Heart right ventricle (tissue), 16 donors: ENCODE results near the gene CYGB. TPM values are rescaled to one million over a fixed set of nuclear protein-coding genes. Genes with fewer than 3 reads are reported as not detected.
A peak's percentile ranks its signal among the peaks of the same experiment; 100 is the strongest.
"Not testable (repeated sequence)": the region's sequence is repeated elsewhere in the genome, so short reads cannot be mapped to it uniquely, and the experiment has no call there.

Experiments used
- ATAC-seq, 8 donors: fragments of 200-7000 bp; cut with Tn5 transposase; one replicate each; pipeline ENCODE4 v1.9.1; 2020; ENCODE audit warnings: mild to moderate bottlenecking in 8 of 8, moderate library complexity in 8 of 8, moderate number of reproducible peaks in 1 of 8
- DNase-seq, 2 donors: peaks; one replicate each; pipeline ENCODE4 v3.0.0-alpha.2; 2020
- H3K27ac ChIP-seq, 10 donors: fragments of 200-600 bp; sonication (generic) in 2 of 10; one replicate each; pipeline versions ENCODE4 v1.5.0 to v1.8.0; 2020 to 2022; ENCODE audit warnings: mild to moderate bottlenecking in 3 of 10
- H3K27me3 ChIP-seq, 7 donors: fragments of 200-600 bp; one replicate each; pipeline ENCODE4 v1.8.0; 2021 to 2022; ENCODE audit warnings: mild to moderate bottlenecking in 2 of 7
- H3K36me3 ChIP-seq, 9 donors: fragments of 200-600 bp; sonication (generic) in 1 of 9; one replicate each; pipeline versions ENCODE4 v1.5.0 to v1.8.0; 2020 to 2022; ENCODE audit warnings: mild to moderate bottlenecking in 2 of 9
- H3K4me1 ChIP-seq, 9 donors: fragments of 200-600 bp; sonication (generic) in 1 of 9; one replicate each; pipeline versions ENCODE4 v1.5.0 to v1.8.0; 2020 to 2022; ENCODE audit warnings: mild to moderate bottlenecking in 4 of 9
- H3K4me3 ChIP-seq, 10 donors: fragments of 200-600 bp; sonication (generic) in 2 of 10; one replicate each; pipeline versions ENCODE4 v1.5.0 to v1.8.0; 2020 to 2022; ENCODE audit warnings: mild to moderate bottlenecking in 7 of 10, moderate library complexity in 2 of 10
- H3K9me3 ChIP-seq, 11 donors: fragments of 200-600 bp in 10 of 11; sonication (generic) in 2 of 11; one replicate each; pipeline versions ENCODE4 v1.5.0 to v1.8.0; 2013 to 2022; ENCODE audit warnings: mild to moderate bottlenecking in 2 of 11, control low read depth in 1 of 11, moderate library complexity in 1 of 11
- WGBS, 2 donors: extraction: QIAGEN DNeasy Blood & Tissue Kit; methylation state at CpG; one replicate each; pipeline ENCODE4 v1.1.7; 2013; ENCODE audit warnings: inconsistent platforms in 1 of 2; 5-methylcytosine and 5-hydroxymethylcytosine counted together
- intact Hi-C, 10 donors: fragments of 100-400 bp; cut with DNase I; formaldehyde crosslinking; loops; one replicate each; pipeline versions ENCODE4 v1.11.1 to v1.14.2; 2022
- polyA plus RNA-seq, 2 donors: library from polyadenylated mRNA; stranded (reverse); fragments of 200-250 nt; gene quantifications; one replicate each; pipeline ENCODE4 v1.2.3, GENCODE V29; 2013
- total RNA-seq, 10 donors: library from RNA; stranded (reverse); fragmentation: NEBNext Ultra II Directional in 3 of 10; extraction: Animal tissue kit (Norgen Biotek cat#: 25700) in 3 of 10; gene quantifications; one replicate each; pipeline versions ENCODE4 v1.2.1 to v1.2.4, GENCODE V29; 2021 to 2023
- TF ChIP-seq, protein P1 (sequence below), 9 donors: fragments of 200-600 bp; sonication (generic) in 2 of 9; IDR thresholded peaks; one replicate each; pipeline versions ENCODE4 v1.5.0 to v1.8.0; 2021 to 2022; ENCODE audit warnings: antibody characterized with exemption in 9 of 9, mild to moderate bottlenecking in 5 of 9, moderate library complexity in 1 of 9
- donor health status: Arrhythmogenic right ventricular cardiomyopathy.
- donor health status: ischemic (EF 13 %, LVEDD 7.1; RV severe dilation, severe dysfunction).
- donor health status: healthy with polysubstance abuse.
- donor health status: DM: no; HTN: yes; CAD: no.
- donor health status: DM: no; HTN: no; CAD: no.
- donor health status: ischemic (EF 25% LVEDD 6.9; RV normal size, moderate dysfunction).
- donor health status: ischemic (EF 25% LVEDD 5.7; RV mildly dilated, moderate dysfunction).
- donor health status: healthy.
- donor health status: DM: yes; HTN: yes; CAD: no.
- donor health status: Ischemic cardiomyopathy.
- donor health status: ischemic (EF 35%, LVEDD 5.7; RV mildly dilated, moderate dysfunction).
- donor health status: nonischemic (EF 11% LVEDD 7.7; RV severe dilation, severe dysfunction).
- donor health status: DM: yes; HTN: yes; CAD: no.
- donor health status: PGD.
- donor health status: ischemic (EF 29% LVEDD 5.4; RV normal size, mild dysfunction).
- donor health status: nonischemic (EF 23%, LVEDD 6.1; RV moderate dilation, normal function).

CYGB gene
- total and polyA plus RNA-seq, 12 donors: 9.3 to 57.7 (median 21.1) TPM

GRCh38 chr17:76517638-76518038 is 19.9 kb downstream of the CYGB start:
- H3K4me3 ChIP-seq: no peak overlapping the region
- ATAC-seq (no peak), DNase-seq (no peak)
- TF ChIP-seq, protein P1, sequence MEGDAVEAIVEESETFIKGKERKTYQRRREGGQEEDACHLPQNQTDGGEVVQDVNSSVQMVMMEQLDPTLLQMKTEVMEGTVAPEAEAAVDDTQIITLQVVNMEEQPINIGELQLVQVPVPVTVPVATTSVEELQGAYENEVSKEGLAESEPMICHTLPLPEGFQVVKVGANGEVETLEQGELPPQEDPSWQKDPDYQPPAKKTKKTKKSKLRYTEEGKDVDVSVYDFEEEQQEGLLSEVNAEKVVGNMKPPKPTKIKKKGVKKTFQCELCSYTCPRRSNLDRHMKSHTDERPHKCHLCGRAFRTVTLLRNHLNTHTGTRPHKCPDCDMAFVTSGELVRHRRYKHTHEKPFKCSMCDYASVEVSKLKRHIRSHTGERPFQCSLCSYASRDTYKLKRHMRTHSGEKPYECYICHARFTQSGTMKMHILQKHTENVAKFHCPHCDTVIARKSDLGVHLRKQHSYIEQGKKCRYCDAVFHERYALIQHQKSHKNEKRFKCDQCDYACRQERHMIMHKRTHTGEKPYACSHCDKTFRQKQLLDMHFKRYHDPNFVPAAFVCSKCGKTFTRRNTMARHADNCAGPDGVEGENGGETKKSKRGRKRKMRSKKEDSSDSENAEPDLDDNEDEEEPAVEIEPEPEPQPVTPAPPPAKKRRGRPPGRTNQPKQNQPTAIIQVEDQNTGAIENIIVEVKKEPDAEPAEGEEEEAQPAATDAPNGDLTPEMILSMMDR (IDR thresholded peaks at IDR 0.05): no peak
- no peaks in the 10 kb centered on the region for H3K27me3 ChIP-seq
- intact Hi-C loops: no loop called here
- H3K27ac ChIP-seq: peak overlapping the region in 1 of 10 donors; percentile 26
- 92 to 94% methylated on average over 11 of the region's 11 CpGs for WGBS, 2 donors
- H3K9me3 ChIP-seq: no peaks in the 10 kb centered on the region
- H3K36me3 ChIP-seq: no peaks in the 10 kb centered on the region
- peaks cover 0 to 30% (median 15%) of the 10 kb centered on the region in 9 donors for H3K4me1 ChIP-seq

GRCh38 chr17:76515274-76515949 is 22.1 kb downstream of the CYGB start:
- 38 to 51% methylated on average over 22 of the region's 22 CpGs for WGBS, 2 donors
- peak; percentile 39 to 82 (median 74) for ATAC-seq
- Histone ChIP-seq H3K4me3 (peak overlapping the region in 7 of 10 donors; percentile 12 to 45 (median 30)), H3K4me1 (peaks cover 0 to 47% (median 15%) of the 10 kb centered on the region in 9 donors), H3K9me3 (no peaks in the 10 kb centered on the region), H3K36me3 (no peaks in the 10 kb centered on the region), H3K27ac (peak overlapping the region; percentile 10 to 91 (median 76)), H3K27me3 (no peaks in the 10 kb centered on the region)
- TF ChIP-seq, protein P1 (IDR thresholded peaks at IDR 0.05): no peak
- DNase-seq: peak; percentile 55 to 68
- intact Hi-C loops: no loop called here

DNA sequence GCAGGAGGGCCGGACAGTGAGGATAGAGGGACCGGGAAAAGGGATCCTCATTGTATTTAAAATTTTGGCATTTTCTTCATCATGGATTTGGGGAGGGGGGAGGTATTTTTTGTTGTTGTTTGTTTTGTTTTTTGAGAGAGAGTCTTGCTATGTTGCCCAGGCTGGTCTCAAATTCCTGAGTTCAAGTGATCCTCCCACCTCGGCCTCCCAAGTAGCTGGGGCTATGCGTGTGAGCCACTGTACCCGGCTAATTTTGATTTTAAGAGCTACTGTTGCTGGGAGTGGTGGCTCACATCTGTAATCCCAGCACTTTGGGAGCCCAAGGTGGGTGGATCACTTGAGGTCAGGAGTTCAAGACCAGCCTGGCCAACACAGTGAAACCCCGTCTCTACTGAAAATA is 23.2 kb downstream of the CYGB start:
- H3K4me3 ChIP-seq, H3K36me3 ChIP-seq, ATAC-seq, DNase-seq, H3K9me3 ChIP-seq, intact Hi-C loops, H3K27me3 ChIP-seq: not testable (repeated sequence)
- Histone ChIP-seq H3K4me1 (peaks cover 0 to 49% (median 15%) of the 10 kb centered on the region in 9 donors), H3K27ac (peak overlapping the region in 4 of 10 donors; percentile 69 to 91 (median 76))
- 98% methylated on average over 6 of the region's 6 CpGs for WGBS, 2 donors

- TF ChIP-seq, protein P1 (IDR thresholded peaks at IDR 0.05): no peak
- no peak for ATAC-seq
- no peaks in the 10 kb centered on the region for H3K9me3 ChIP-seq
- DNase-seq: no peak
- H3K4me3 ChIP-seq: no peak overlapping the region
- H3K27me3 ChIP-seq: no peaks in the 10 kb centered on the region
- H3K4me1 ChIP-seq: peaks cover 0 to 49% (median 15%) of the 10 kb centered on the region in 9 donors
- intact Hi-C loops: no loop called here
- H3K27ac ChIP-seq: no peak overlapping the region
- H3K36me3 ChIP-seq: no peaks in the 10 kb centered on the region
- 71 to 72% methylated on average over 6 of the region's 6 CpGs for WGBS, 2 donors
These were observed 24.2 kb downstream of the CYGB start for GRCh38 chr17:76513306-76513692.
